Neural cell (in vitro differentiated cells): ENCODE measurements around the gene INHBC. TPM values are rescaled to one million over a fixed set of nuclear protein-coding genes. Genes with fewer than 3 reads are reported as not detected.

Experiments used
- H2AFZ ChIP-seq: fragments of 200-600, 300-800 bp; sonication (generic), shearing (Covaris generic); 2 replicates; pipeline ENCODE4 v1.6.0; 2014; ENCODE audit warnings: low read depth, mild to moderate bottlenecking, antibody characterized with exemption, low read length, moderate library complexity
- H3F3A ChIP-seq: fragments of 200-600 bp; shearing (Covaris generic); 2 replicates; pipeline ENCODE4 v1.6.1; 2016; ENCODE audit warnings: mild to moderate bottlenecking, moderate library complexity, mixed read lengths, antibody characterized with exemption, low read length; ENCODE audit not compliant: insufficient read depth, poor library complexity, severe bottlenecking
- H3K27ac ChIP-seq: fragments of 200-600, 300-800 bp; sonication (generic), shearing (Covaris generic); 2 replicates; pipeline ENCODE4 v1.5.1; 2014; ENCODE audit warnings: mild to moderate bottlenecking, low read length, moderate library complexity
- H3K27me3 ChIP-seq: fragments of 300-800, 200-600 bp; sonication (generic), shearing (Covaris generic); 2 replicates; pipeline ENCODE4 v1.6.0; 2014; ENCODE audit warnings: mild to moderate bottlenecking, low read depth, low read length, moderate library complexity; ENCODE audit not compliant: insufficient read depth
- H3K36me3 ChIP-seq: fragments of 300-800, 200-600 bp; sonication (generic), shearing (Covaris generic); 2 replicates; pipeline ENCODE4 v1.5.1; 2014; ENCODE audit warnings: mild to moderate bottlenecking, antibody characterized with exemption, low read length, moderate library complexity; ENCODE audit not compliant: insufficient read depth
- H3K4me2 ChIP-seq: fragments of 300-800, 200-600 bp; sonication (generic), shearing (Covaris generic); 2 replicates; pipeline ENCODE4 v1.6.0; 2014; ENCODE audit warnings: mild to moderate bottlenecking, low read length
- H3K4me3 ChIP-seq: fragments of 300-800, 200-600 bp; sonication (generic), shearing (Covaris generic); 2 replicates; pipeline ENCODE4 v1.5.1; 2014; ENCODE audit warnings: mild to moderate bottlenecking, low read length, moderate library complexity
- H3K79me2 ChIP-seq: fragments of 200-600 bp; shearing (Covaris generic); replicated peaks from 2 replicates; pipeline ENCODE4 v1.6.0; 2014; ENCODE audit warnings: mild to moderate bottlenecking, low read length, moderate library complexity; ENCODE audit not compliant: insufficient read depth
- H3K9ac ChIP-seq: fragments of 300-800, 200-600 bp; sonication (generic), shearing (Covaris generic); 2 replicates; pipeline ENCODE4 v1.6.1; 2016; ENCODE audit warnings: mild to moderate bottlenecking, low read length, mixed read lengths
- H3K9me2 ChIP-seq: fragments of 200-600 bp; shearing (Covaris generic); 2 replicates; pipeline ENCODE4 v1.6.1; 2016; ENCODE audit warnings: mild to moderate bottlenecking, low read length, mixed read lengths; ENCODE audit not compliant: insufficient read depth
- H3K9me3 ChIP-seq: fragments of 200-600, 300-800 bp; sonication (generic), shearing (Covaris generic); 2 replicates; pipeline ENCODE4 v1.6.1; 2016; ENCODE audit warnings: mild to moderate bottlenecking, mixed run types, low read length, moderate library complexity, mixed read lengths
- H4K20me1 ChIP-seq: fragments of 200-600 bp; shearing (Covaris generic); 2 replicates; pipeline ENCODE4 v1.6.1; 2016; ENCODE audit warnings: mild to moderate bottlenecking, mixed run types; ENCODE audit not compliant: insufficient read depth
- EP300 ChIP-seq: fragments of 450-650 bp; conservative IDR thresholded peaks from 2 replicates; pipeline ENCODE4 v1.6.1; 2014; ENCODE audit warnings: antibody characterized with exemption, mild to moderate bottlenecking, moderate library complexity; ENCODE audit not compliant: poor library complexity, severe bottlenecking
- EZH2 ChIP-seq: fragments of 200-600, 300-800 bp; shearing (Covaris generic), sonication (generic); IDR thresholded peaks from 2 replicates; pipeline ENCODE4 v1.6.1; 2014; ENCODE audit warnings: antibody characterized with exemption, low read length, borderline replicate concordance, mild to moderate bottlenecking; ENCODE audit not compliant: insufficient read depth, poor library complexity, severe bottlenecking
- MXI1 ChIP-seq: fragments of 450-650 bp; conservative IDR thresholded peaks from 2 replicates; pipeline ENCODE4 v1.6.1; 2014; ENCODE audit warnings: antibody characterized with exemption, mild to moderate bottlenecking; ENCODE audit not compliant: poor library complexity, severe bottlenecking
- POLR2AphosphoS5 ChIP-seq: IDR thresholded peaks from 2 replicates; pipeline ENCODE4 v1.6.1; 2012
- RAD21 ChIP-seq: fragments of 450-650 bp; conservative IDR thresholded peaks from 2 replicates; pipeline ENCODE4 v1.6.1; 2014; ENCODE audit warnings: antibody characterized with exemption, mild to moderate bottlenecking, moderate library complexity
- SMC3 ChIP-seq: fragments of 450-650 bp; conservative IDR thresholded peaks from 2 replicates; pipeline ENCODE4 v1.6.1; 2014; ENCODE audit warnings: antibody characterized with exemption, mild to moderate bottlenecking, moderate library complexity; ENCODE audit not compliant: poor library complexity
- TAF1 ChIP-seq: IDR thresholded peaks from 2 replicates; pipeline ENCODE4 v1.6.1; 2012; ENCODE audit warnings: low read depth
- polyA plus RNA-seq: library from polyadenylated mRNA; depleted of rRNA; stranded (reverse); fragments of >200 nt; gene quantifications from 2 replicates; pipeline ENCODE4 v1.2.3, GENCODE V29; 2014
- TF ChIP-seq, protein P1 (sequence below): IDR thresholded peaks from 2 replicates; pipeline ENCODE4 v1.6.1; 2012; ENCODE audit warnings: borderline replicate concordance
- TF ChIP-seq, protein P2 (sequence below): fragments of 450-650 bp; IDR thresholded peaks from 2 replicates; pipeline ENCODE4 v1.5.1; 2014; ENCODE audit warnings: antibody characterized with exemption, mild to moderate bottlenecking, moderate library complexity; ENCODE audit not compliant: poor library complexity, severe bottlenecking

The INHBC gene
- polyA plus RNA-seq, 1 donor from 2014 or later, result not detected

DNA sequence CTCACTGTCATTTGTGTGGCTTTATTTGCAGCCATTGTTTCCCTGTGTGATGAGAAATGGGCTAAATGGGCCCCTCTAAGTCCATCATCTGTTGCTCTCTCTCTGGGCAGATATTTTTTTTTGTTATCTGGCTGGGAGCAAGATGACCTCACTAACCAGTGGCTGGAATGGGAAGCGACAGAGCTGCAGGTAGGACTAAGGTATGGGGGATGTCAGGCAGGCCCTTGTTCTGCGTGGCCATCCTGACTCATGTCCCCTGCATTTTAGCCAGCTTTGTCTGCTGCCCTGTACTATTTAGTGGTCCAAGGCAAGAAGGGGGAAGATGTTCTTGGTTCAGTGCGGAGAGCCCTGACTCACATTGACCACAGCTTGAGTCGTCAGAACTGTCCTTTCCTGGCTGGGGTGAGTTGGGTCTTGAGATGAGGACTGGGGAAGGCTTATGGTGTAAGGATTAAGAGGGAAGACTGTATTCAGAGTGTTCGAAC lies 54.6 kb downstream of the INHBC start:
- peak overlapping the region; percentile 85 for H3K4me3 ChIP-seq

DNA sequence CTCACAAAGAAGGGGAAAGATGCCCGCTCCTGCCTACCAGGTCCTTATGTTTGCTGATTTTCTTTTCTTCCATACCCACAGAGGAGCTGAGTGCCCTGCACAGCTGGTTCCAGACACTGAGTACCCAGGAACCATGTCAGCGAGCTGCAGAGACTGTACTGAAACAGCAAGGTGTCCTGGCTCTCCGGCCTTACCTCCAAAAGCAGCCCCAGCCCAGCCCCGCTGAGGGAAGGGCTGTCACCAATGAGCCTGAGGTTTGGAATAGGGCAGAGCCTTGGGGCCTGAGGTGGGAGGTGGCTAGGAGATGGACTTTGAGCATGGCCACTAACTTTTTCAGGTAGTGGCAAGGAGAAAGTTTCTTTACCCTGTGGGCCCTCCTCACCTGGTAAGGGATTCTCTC lies 55.5 kb downstream of the INHBC start:
- peaks cover 15% of the 10 kb centered on the region for H3K79me2 ChIP-seq
- no peak overlapping the region for H3K4me2 ChIP-seq
- no peak overlapping the region for H3K4me3 ChIP-seq
- H3K9me3 ChIP-seq, result no peaks in the 10 kb centered on the region
- no peak overlapping the region for H3K27ac ChIP-seq
- no peak overlapping the region for H3K9ac ChIP-seq
- no peaks in the 10 kb centered on the region for H3K9me2 ChIP-seq
- peaks cover 4% of the 10 kb centered on the region for H3K36me3 ChIP-seq
- no peaks in the 10 kb centered on the region for H3F3A ChIP-seq
- no peaks in the 10 kb centered on the region for H4K20me1 ChIP-seq
- no peak overlapping the region for H2AFZ ChIP-seq
- H3K27me3 ChIP-seq, result no peaks in the 10 kb centered on the region
- TF ChIP-seq POLR2AphosphoS5 (no peak), RAD21 (no peak), TAF1 (no peak)
- TF ChIP-seq, protein P1, sequence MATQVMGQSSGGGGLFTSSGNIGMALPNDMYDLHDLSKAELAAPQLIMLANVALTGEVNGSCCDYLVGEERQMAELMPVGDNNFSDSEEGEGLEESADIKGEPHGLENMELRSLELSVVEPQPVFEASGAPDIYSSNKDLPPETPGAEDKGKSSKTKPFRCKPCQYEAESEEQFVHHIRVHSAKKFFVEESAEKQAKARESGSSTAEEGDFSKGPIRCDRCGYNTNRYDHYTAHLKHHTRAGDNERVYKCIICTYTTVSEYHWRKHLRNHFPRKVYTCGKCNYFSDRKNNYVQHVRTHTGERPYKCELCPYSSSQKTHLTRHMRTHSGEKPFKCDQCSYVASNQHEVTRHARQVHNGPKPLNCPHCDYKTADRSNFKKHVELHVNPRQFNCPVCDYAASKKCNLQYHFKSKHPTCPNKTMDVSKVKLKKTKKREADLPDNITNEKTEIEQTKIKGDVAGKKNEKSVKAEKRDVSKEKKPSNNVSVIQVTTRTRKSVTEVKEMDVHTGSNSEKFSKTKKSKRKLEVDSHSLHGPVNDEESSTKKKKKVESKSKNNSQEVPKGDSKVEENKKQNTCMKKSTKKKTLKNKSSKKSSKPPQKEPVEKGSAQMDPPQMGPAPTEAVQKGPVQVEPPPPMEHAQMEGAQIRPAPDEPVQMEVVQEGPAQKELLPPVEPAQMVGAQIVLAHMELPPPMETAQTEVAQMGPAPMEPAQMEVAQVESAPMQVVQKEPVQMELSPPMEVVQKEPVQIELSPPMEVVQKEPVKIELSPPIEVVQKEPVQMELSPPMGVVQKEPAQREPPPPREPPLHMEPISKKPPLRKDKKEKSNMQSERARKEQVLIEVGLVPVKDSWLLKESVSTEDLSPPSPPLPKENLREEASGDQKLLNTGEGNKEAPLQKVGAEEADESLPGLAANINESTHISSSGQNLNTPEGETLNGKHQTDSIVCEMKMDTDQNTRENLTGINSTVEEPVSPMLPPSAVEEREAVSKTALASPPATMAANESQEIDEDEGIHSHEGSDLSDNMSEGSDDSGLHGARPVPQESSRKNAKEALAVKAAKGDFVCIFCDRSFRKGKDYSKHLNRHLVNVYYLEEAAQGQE, result no peak

More for the DNA sequence above, 54.6 kb downstream of the INHBC start:
- Histone ChIP-seq H4K20me1 (no peaks in the 10 kb centered on the region), H3K9me2 (no peaks in the 10 kb centered on the region), H3K79me2 (peaks cover 15% of the 10 kb centered on the region), H3K27me3 (no peaks in the 10 kb centered on the region), H3F3A (no peaks in the 10 kb centered on the region), H3K4me2 (peak overlapping the region; percentile 99), H2AFZ (no peak overlapping the region), H3K36me3 (peaks cover 4% of the 10 kb centered on the region), H3K9ac (peak overlapping the region; percentile 80), H3K9me3 (no peaks in the 10 kb centered on the region), H3K27ac (no peak overlapping the region)
- no peak for TF ChIP-seq POLR2AphosphoS5
- no peak for TF ChIP-seq RAD21
- no peak for TF ChIP-seq MXI1
- no peak for TF ChIP-seq EP300
- TF ChIP-seq, protein P2, sequence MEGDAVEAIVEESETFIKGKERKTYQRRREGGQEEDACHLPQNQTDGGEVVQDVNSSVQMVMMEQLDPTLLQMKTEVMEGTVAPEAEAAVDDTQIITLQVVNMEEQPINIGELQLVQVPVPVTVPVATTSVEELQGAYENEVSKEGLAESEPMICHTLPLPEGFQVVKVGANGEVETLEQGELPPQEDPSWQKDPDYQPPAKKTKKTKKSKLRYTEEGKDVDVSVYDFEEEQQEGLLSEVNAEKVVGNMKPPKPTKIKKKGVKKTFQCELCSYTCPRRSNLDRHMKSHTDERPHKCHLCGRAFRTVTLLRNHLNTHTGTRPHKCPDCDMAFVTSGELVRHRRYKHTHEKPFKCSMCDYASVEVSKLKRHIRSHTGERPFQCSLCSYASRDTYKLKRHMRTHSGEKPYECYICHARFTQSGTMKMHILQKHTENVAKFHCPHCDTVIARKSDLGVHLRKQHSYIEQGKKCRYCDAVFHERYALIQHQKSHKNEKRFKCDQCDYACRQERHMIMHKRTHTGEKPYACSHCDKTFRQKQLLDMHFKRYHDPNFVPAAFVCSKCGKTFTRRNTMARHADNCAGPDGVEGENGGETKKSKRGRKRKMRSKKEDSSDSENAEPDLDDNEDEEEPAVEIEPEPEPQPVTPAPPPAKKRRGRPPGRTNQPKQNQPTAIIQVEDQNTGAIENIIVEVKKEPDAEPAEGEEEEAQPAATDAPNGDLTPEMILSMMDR, result no peak
- TF ChIP-seq TAF1, result no peak
- no peak for TF ChIP-seq SMC3
- TF ChIP-seq, protein P1, result no peak
- TF ChIP-seq EZH2, result no peak
